CD4-positive, alpha-beta T cell treated with Interleukin-4 for 4 hours (primary cell): ENCODE measurements around the gene BRSK2.
"Not testable (repeated sequence)": the region's sequence is repeated elsewhere in the genome, so short reads cannot be mapped to it uniquely, and the experiment has no call there.

Source experiments
- DNase-seq: peaks from one replicate; pipeline ENCODE4 v3.0.0-alpha.2; 2020

Gene BRSK2

GRCh38 chr11:1410366-1411291 is 20.9 kb downstream of the BRSK2 start:
- DNase-seq = no peak

GRCh38 chr11:1411301-1411700 is 21.6 kb downstream of the BRSK2 start:
- no peak for DNase-seq

- DNase-seq = not testable (repeated sequence)
Measured at GRCh38 chr11:1411739-1412138, 22.0 kb downstream of the BRSK2 start.

GRCh38 chr11:1412377-1413095 is 22.8 kb downstream of the BRSK2 start:
- DNase-seq = no peak

- no peak for DNase-seq
Measured at GRCh38 chr11:1414650-1415049, 24.9 kb downstream of the BRSK2 start.

- DNase-seq = no peak
Measured at GRCh38 chr11:1415631-1416030, 25.9 kb downstream of the BRSK2 start.

- DNase-seq = not testable (repeated sequence)
Measured at GRCh38 chr11:1418192-1418795, 28.6 kb downstream of the BRSK2 start.

GRCh38 chr11:1419811-1420210 is 30.1 kb downstream of the BRSK2 start:
- no peak for DNase-seq

- no peak for DNase-seq
Measured at GRCh38 chr11:1421291-1421690, 31.6 kb downstream of the BRSK2 start.

- no peak for DNase-seq
Measured at GRCh38 chr11:1422481-1422880, 32.7 kb downstream of the BRSK2 start.

GRCh38 chr11:1422981-1423380 is 33.2 kb downstream of the BRSK2 start:
- DNase-seq = no peak

- DNase-seq = not testable (repeated sequence)
Measured at GRCh38 chr11:1423406-1423805, 33.7 kb downstream of the BRSK2 start.

- no peak for DNase-seq
Measured at GRCh38 chr11:1425006-1425405, 35.3 kb downstream of the BRSK2 start.

GRCh38 chr11:1425439-1425838 is 35.7 kb downstream of the BRSK2 start:
- DNase-seq = no peak

GRCh38 chr11:1428762-1429316 is 39.1 kb downstream of the BRSK2 start:
- no peak for DNase-seq

- no peak for DNase-seq
Measured at GRCh38 chr11:1433568-1433967, 43.8 kb downstream of the BRSK2 start.

- DNase-seq = no peak
Measured at GRCh38 chr11:1433977-1434640, 44.4 kb downstream of the BRSK2 start.

GRCh38 chr11:1435479-1435819 is 45.7 kb downstream of the BRSK2 start:
- not testable (repeated sequence) for DNase-seq

GRCh38 chr11:1435820-1436467 is 46.2 kb downstream of the BRSK2 start:
- no peak for DNase-seq

GRCh38 chr11:1436468-1437039 is 46.8 kb downstream of the BRSK2 start:
- DNase-seq = no peak

GRCh38 chr11:1437500-1437899 is 47.8 kb downstream of the BRSK2 start:
- DNase-seq = no peak
